NT2/D1 (cell line): Measurements from ENCODE around the gene PRDX4.

Source experiments
- SUZ12 ChIP-seq: IDR thresholded peaks from 2 replicates; pipeline ENCODE4 v1.6.1; 2011; ENCODE audit not compliant: insufficient read length, insufficient read depth; ENCODE audit errors: extremely low read depth
- YY1 ChIP-seq: IDR thresholded peaks from 2 replicates; pipeline ENCODE4 v1.6.1; 2011; ENCODE audit not compliant: insufficient read length, insufficient read depth
- ZNF274 ChIP-seq: IDR thresholded peaks from 2 replicates; pipeline ENCODE4 v1.6.1; 2011; ENCODE audit warnings: mild to moderate bottlenecking, low read depth, low read length

DNA sequence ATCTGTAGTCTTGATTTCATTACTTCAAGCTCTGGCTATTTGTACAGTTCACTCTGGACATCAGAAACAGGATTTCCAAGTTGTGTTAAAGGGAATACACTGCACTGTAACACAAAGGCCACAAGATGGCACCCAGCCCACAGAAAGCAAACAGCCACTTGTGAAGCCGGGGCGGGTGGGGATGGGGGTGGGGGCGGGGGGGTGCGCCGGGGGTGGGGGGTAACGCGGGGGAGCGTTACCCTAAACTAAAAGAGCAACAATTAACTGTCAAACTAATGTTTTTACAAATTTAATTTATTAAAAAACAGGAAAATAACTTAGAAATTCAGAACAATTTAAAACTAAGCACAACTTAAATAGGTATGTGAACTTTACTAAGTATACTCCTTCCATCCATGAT lies 27.3 kb downstream of the PRDX4 start:
- TF ChIP-seq SUZ12 (no peak), ZNF274 (no peak), YY1 (no peak)
